DOHH2 (cell line): ENCODE measurements around the gene FBXW10.
"Not testable (repeated sequence)": the region's sequence is repeated elsewhere in the genome, so short reads cannot be mapped to it uniquely, and the experiment has no call there.

Source experiments
- CTCF ChIP-seq: fragments of 200-600 bp; sonication (generic); IDR thresholded peaks from one replicate; pipeline ENCODE4 v1.5.1; 2014; ENCODE audit warnings: antibody characterized with exemption, mild to moderate bottlenecking, low read depth, low read length; ENCODE audit not compliant: poor library complexity, severe bottlenecking
- EZH2phosphoT487 ChIP-seq: fragments of 200-600 bp; sonication (generic); IDR thresholded peaks from 2 replicates; pipeline ENCODE4 v1.6.1; 2017; ENCODE audit warnings: borderline replicate concordance, mild to moderate bottlenecking, antibody characterized with exemption, low read length, moderate library complexity, mixed read lengths

DNA sequence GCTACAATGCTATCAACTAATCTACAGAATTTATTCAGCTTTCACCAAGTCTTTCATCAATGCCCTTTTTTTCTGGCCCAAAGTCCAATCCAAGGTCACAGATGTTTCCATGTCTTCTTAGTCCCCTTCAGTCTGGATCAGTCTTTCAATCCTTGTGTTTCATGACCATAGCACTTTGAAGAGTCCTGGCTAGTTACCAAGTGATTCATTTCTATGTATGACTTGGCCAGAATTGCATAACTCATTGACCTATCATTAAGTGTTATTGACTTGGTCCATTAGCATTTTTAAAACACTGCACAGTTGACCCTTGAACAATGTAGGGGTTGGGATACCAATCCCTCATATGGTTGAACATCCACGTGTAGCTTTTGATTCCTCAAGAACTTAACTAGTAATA lies 11.4 kb upstream of the FBXW10 start:
- TF ChIP-seq CTCF, EZH2phosphoT487: not testable (repeated sequence)
